GM12865 (cell line): Measurements from ENCODE around the gene RAP1GAP.

Experiments
- DNase-seq: peaks from one replicate; pipeline ENCODE4 v3.0.0; 2010; ENCODE audit warnings: low read depth
- H3K4me3 ChIP-seq: 2 replicates; pipeline ENCODE4 v1.5.1; 2011; ENCODE audit warnings: mild to moderate bottlenecking, low read depth, low read length, control low read depth
- TF ChIP-seq, protein P1 (sequence below): IDR thresholded peaks from 2 replicates; pipeline ENCODE4 v1.5.1; 2011; ENCODE audit warnings: low read length, control low read depth, low read depth, inconsistent platforms; ENCODE audit not compliant: insufficient read depth; ENCODE audit errors: missing control alignments

RAP1GAP gene

DNA sequence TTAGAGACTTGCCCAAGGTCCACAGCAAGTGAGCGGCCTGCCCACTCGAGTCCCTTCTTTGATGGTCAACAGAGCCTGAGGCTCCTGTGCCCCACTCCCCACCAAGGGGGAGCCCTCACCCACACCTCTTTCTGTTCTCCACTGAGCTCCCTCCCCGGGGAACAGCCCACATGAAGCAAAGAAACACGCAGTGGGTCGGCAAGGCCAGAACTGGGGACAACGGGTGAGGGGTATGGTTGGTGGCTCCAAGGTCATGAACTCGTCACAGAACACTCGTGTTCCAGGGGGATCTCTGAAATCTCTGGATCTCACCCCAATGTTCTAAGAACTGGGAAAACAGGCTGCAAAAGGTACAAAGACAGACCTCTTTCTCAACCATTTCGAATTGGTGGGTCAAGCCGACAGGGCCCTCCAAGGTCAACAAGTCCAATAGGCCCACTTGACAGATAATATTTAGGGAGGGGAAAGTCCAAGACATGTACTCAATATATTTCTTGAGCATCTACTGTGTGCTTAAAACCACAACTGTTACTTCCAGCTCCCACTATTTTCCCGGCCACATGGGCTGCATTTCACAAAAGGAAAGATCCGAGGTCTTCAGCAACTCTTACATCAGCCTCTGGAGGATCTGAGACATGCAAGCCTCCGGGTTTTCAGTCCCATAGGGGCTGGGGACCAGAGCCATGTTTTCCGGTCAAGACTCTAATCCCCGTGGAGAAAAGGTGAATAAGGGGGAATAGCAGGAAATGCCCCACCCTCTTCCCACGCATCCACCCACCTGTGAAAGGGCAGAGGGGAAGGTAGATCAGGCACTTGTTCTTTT is 1.1 kb upstream of the RAP1GAP start:
- DNase-seq: no peak
- H3K4me3 ChIP-seq: no peak overlapping the region
- TF ChIP-seq, protein P1, sequence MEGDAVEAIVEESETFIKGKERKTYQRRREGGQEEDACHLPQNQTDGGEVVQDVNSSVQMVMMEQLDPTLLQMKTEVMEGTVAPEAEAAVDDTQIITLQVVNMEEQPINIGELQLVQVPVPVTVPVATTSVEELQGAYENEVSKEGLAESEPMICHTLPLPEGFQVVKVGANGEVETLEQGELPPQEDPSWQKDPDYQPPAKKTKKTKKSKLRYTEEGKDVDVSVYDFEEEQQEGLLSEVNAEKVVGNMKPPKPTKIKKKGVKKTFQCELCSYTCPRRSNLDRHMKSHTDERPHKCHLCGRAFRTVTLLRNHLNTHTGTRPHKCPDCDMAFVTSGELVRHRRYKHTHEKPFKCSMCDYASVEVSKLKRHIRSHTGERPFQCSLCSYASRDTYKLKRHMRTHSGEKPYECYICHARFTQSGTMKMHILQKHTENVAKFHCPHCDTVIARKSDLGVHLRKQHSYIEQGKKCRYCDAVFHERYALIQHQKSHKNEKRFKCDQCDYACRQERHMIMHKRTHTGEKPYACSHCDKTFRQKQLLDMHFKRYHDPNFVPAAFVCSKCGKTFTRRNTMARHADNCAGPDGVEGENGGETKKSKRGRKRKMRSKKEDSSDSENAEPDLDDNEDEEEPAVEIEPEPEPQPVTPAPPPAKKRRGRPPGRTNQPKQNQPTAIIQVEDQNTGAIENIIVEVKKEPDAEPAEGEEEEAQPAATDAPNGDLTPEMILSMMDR: no peak

DNA sequence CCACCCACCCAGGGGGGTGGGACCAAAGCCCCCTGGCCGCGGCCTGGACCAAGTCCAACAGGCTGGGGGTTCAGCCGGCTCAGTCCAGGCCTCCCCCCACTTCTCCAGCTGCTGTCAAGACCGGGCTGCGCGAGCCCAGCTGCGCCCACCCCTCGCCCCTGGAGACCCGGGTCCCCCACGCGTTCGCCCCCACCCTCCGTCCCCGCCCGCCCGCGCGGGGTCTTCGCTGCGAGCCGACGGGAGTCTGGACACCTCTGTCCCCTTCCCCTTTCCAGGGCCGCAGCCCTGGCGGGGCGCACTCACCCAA is 253 bp downstream of the RAP1GAP start:
- H3K4me3 ChIP-seq: no peak overlapping the region
- TF ChIP-seq, protein P1: no peak
- no peak for DNase-seq

GRCh38 chr1:21668232-21668950 is 766 bp downstream of the RAP1GAP start:
- TF ChIP-seq, protein P1: no peak
- no peak for DNase-seq
- no peak overlapping the region for H3K4me3 ChIP-seq

- no peak overlapping the region for H3K4me3 ChIP-seq
- TF ChIP-seq, protein P1: no peak
- no peak for DNase-seq
Observed at GRCh38 chr1:21667348-21668231, 1.6 kb downstream of the RAP1GAP start.

GRCh38 chr1:21666576-21667320 is 2.4 kb downstream of the RAP1GAP start:
- DNase-seq: no peak
- TF ChIP-seq, protein P1: no peak
- no peak overlapping the region for H3K4me3 ChIP-seq
